OCI-LY3 (cell line): ENCODE measurements around the gene XPO1.

ENCODE experiments used
- EZH2phosphoT487 ChIP-seq: fragments of 200-600 bp; shearing (Covaris generic); IDR thresholded peaks from 2 replicates; pipeline ENCODE4 v1.6.1; 2018; ENCODE audit warnings: antibody characterized with exemption, mixed run types, low read depth
- TF ChIP-seq, protein P1 (sequence below): fragments of 200-600, 300-600 bp; sonication (generic); IDR thresholded peaks from 2 replicates; pipeline ENCODE4 v1.5.1; 2014; ENCODE audit warnings: antibody characterized with exemption, low read length, low read depth

DNA sequence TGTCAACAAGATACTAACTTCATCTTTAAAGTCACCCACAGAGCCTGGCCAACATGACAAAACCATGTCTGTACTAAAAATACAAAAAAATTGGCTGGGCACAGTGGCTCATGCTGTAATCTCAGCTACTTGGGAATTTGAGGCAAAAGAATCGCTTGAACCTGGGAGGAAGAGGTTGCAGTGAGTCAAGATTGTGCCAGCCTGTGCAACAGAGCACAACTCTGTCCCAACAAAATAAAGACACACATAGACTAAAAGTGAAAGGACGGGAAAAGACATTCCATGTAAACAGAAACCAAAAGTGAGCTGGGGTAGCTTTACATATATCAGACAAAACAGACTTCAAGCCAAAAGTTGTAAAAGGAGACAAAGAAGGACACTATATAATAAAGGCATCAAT is 102.1 kb downstream of the XPO1 start:
- TF ChIP-seq, protein P1, sequence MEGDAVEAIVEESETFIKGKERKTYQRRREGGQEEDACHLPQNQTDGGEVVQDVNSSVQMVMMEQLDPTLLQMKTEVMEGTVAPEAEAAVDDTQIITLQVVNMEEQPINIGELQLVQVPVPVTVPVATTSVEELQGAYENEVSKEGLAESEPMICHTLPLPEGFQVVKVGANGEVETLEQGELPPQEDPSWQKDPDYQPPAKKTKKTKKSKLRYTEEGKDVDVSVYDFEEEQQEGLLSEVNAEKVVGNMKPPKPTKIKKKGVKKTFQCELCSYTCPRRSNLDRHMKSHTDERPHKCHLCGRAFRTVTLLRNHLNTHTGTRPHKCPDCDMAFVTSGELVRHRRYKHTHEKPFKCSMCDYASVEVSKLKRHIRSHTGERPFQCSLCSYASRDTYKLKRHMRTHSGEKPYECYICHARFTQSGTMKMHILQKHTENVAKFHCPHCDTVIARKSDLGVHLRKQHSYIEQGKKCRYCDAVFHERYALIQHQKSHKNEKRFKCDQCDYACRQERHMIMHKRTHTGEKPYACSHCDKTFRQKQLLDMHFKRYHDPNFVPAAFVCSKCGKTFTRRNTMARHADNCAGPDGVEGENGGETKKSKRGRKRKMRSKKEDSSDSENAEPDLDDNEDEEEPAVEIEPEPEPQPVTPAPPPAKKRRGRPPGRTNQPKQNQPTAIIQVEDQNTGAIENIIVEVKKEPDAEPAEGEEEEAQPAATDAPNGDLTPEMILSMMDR = no peak
- no peak for TF ChIP-seq EZH2phosphoT487
